ENCODE results near the gene COA8. TPM values are rescaled to one million over a fixed set of nuclear protein-coding genes. Genes with fewer than 3 reads are reported as not detected.
"Not testable (repeated sequence)": the region's sequence is repeated elsewhere in the genome, so short reads cannot be mapped to it uniquely, and the experiment has no call there.

COA8 gene
- total and polyA plus RNA-seq, 12 donors = 4.9 to 59.6 (median 33.0) TPM

DNA sequence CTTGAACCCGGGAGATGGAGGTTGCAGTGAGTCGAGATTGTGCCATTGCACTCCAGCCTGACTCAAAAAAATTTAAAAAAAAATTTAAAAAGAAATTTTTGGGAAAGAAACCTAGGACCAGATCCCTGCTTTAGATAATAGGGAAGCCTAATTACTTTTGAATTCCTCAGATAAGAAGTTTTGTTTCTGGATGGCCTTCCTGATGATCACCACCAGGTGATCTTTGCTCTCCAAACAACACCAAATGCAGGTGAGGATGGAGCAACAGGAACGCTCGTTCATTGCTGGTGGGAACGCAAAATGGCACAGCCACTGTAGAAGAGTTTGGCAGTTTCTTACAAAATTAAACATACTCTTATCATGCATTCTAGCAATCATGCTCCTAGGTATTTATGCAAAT is 37.7 kb downstream of the COA8 start:
- no peaks in the 10 kb centered on the region for H3K27me3 ChIP-seq
- WGBS, 4 donors = 93 to 95% (median 95%) methylated on average over 5 of the region's 5 CpGs
- H3K27ac ChIP-seq = no peak overlapping the region
- no peaks in the 10 kb centered on the region for H3K36me3 ChIP-seq (replicated peaks in 1 of 2)
- H3K9me3 ChIP-seq (replicated peaks in 1 of 3) = no peaks in the 10 kb centered on the region
- no peaks in the 10 kb centered on the region for H3K4me1 ChIP-seq (replicated peaks in 1 of 2)
- no peak overlapping the region for H3K4me3 ChIP-seq
- no peak for DNase-seq
- TF ChIP-seq CTCF (IDR thresholded peaks at IDR 0.05) = no peak
- TF ChIP-seq POLR2A (IDR thresholded peaks at IDR 0.05) = no peak
- intact Hi-C loops (cut with DNase I) = no loop called here

DNA sequence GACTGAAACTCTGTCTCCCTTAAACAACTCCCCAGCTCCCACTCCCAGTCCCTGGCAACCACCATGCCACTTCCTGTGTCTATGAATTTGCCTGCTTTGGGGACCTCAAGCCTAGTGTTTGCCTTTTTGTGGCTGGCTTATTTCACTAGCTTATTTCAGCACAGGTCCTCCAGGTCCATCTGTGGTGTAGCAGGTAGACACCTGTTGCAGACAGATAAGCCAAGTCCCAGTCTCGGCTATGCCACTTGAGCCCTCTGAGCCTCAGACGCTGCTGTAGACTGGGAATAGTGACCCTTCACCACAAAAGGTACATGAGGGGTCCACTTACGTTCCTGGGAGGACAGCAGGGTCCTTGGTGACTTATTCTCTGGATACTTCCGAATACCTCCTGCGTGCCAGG is 41.9 kb downstream of the COA8 start:
- H3K27me3 ChIP-seq = no peaks in the 10 kb centered on the region
- no peaks in the 10 kb centered on the region for H3K9me3 ChIP-seq (replicated peaks in 1 of 3)
- H3K4me1 ChIP-seq (replicated peaks in 1 of 2) = peaks cover 0 to 18% of the 10 kb centered on the region in 2 donors
- TF ChIP-seq POLR2A (IDR thresholded peaks at IDR 0.05) = no peak
- intact Hi-C loops (cut with DNase I) = no loop called here
- H3K36me3 ChIP-seq (replicated peaks in 1 of 2) = no peaks in the 10 kb centered on the region
- 89 to 97% (median 89%) methylated on average over 4 to 5 of the region's 5 CpGs for WGBS, 4 donors
- no peak overlapping the region for H3K4me3 ChIP-seq
- no peak for DNase-seq
- no peak overlapping the region for H3K27ac ChIP-seq

DNA sequence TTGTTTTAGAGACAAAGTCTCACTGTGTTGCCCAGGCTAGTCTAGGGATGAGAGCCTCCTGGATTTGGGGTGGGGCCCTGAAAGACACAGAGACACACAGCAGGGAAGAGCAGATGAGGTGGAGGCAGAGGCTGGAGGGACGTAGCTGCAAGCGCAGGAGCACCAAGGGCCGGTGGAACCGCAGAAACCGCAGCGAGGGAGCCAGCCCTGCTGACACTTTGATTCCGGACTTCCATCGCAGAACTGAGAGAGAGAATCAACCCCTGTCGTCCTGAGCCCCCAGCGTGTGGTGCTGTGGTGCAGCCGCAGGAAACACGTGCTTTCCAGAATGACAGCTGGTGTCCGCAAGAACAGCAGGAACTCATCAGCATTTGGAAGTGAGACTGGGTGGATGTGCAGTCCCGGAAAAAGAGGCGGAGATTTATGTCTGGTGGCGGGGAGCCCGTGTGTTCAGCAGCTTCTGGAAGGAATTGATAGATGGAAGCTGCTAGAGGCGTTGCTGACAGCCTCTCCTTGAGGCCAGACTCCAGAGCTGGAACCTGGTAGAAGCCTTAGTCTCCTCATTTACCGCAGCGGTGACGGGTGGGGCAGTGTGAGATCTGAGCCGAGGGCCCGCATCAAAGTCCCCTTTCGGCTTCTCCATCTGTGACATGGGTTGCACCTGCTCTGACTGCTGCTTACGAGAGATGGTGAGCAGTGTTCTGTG is 44.4 kb downstream of the COA8 start:
- Histone ChIP-seq H3K27me3 (no peaks in the 10 kb centered on the region), H3K4me1 (replicated peaks in 1 of 2) (peaks cover 0 to 18% of the 10 kb centered on the region in 2 donors), H3K27ac (peak overlapping the region in 1 of 5 donors; percentile 56), H3K9me3 (replicated peaks in 1 of 3) (no peaks in the 10 kb centered on the region), H3K4me3 (peak overlapping the region in 1 of 4 donors; percentile 25), H3K36me3 (replicated peaks in 1 of 2) (no peaks in the 10 kb centered on the region)
- TF ChIP-seq POLR2A (IDR thresholded peaks at IDR 0.05) = no peak
- peak in 3 of 6 experiments; percentile 13 to 41 (median 24) for TF ChIP-seq CTCF (IDR thresholded peaks at IDR 0.05)
- DNase-seq = peak; percentile 67 to 91 (median 79)
- WGBS, 4 donors = 1 to 4% (median 2%) methylated on average over 16 to 25 of the region's 25 CpGs
- intact Hi-C loops (cut with DNase I) = no loop called here

DNA sequence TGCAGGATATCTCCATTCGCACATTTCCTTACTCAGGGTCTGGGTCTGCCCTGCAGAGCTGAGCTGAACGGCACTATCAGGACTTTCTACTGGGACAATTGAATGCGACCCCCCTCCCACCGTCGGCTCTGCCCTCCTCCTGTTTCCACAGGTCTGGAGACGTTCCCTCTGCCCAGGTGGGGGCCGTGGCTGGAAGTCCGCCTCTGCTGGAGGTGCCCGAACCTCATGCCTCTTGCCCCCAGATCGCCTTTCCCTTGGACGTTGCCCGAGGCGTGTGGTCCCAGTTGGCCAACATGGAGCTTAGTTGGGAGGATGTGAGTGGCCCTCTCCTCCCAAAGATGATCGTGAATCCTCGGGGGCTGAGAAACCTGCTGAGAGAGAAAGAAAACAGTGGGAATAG is 45.1 kb downstream of the COA8 start:
- peak in 1 of 7 donors; percentile 10 for DNase-seq
- Histone ChIP-seq H3K9me3 (replicated peaks in 1 of 3) (no peaks in the 10 kb centered on the region), H3K27me3 (no peaks in the 10 kb centered on the region), H3K4me3 (peak overlapping the region in 1 of 4 donors; percentile 25), H3K36me3 (replicated peaks in 1 of 2) (no peaks in the 10 kb centered on the region), H3K27ac (peak overlapping the region in 1 of 5 donors; percentile 56), H3K4me1 (replicated peaks in 1 of 2) (peaks cover 0 to 18% of the 10 kb centered on the region in 2 donors)
- WGBS, 4 donors = 29 to 55% (median 34%) methylated on average over 14 to 15 of the region's 15 CpGs
- TF ChIP-seq CTCF (IDR thresholded peaks at IDR 0.05) = no peak
- no peak for TF ChIP-seq POLR2A (IDR thresholded peaks at IDR 0.05)
- intact Hi-C loops (cut with DNase I) = no loop called here

DNA sequence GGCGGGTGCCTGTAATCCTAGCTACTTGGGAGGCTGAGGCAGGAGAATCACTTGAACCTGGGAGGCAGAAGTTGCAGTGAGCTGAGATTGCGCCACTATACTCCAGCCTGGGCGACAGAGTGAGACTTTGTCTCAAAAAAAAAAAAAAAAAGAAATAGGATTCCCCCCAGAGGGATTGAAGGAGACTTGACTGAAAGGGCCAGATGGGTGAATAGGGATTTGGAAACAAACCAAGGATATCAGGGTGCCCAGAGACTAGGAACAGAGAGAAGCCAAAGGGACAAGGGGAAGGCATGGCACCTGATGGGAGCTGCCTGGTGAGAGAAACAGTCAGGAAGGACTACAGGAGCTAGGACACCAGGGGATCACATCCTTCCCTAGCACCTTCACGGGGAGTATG is 46.3 kb downstream of the COA8 start:
- DNase-seq; H3K36me3 ChIP-seq (replicated peaks in 1 of 2); intact Hi-C loops (cut with DNase I); H3K27me3 ChIP-seq; H3K4me3 ChIP-seq; H3K9me3 ChIP-seq (replicated peaks in 1 of 3); H3K27ac ChIP-seq: not testable (repeated sequence)
- H3K4me1 ChIP-seq (replicated peaks in 1 of 2) = peaks cover 0 to 18% of the 10 kb centered on the region in 2 donors
- WGBS, 4 donors = 82 to 95% (median 91%) methylated on average over 3 to 4 of the region's 4 CpGs
